GM23338 (cell line): ENCODE measurements around the gene VPS37B. TPM values are rescaled to one million over a fixed set of nuclear protein-coding genes. Genes with fewer than 3 reads are reported as not detected.

Experiments used
- ATAC-seq: fragments of 200-7000 bp; cut with Tn5 transposase; 3 replicates; pipeline ENCODE4 v1.9.1; 2020
- DNase-seq: peaks from one replicate; pipeline ENCODE4 v3.0.0-alpha.2; 2015; ENCODE audit warnings: low spot score
- H2AFZ ChIP-seq: fragments of 200-600 bp; sonication (generic); 2 replicates; pipeline ENCODE4 v1.8.0; 2016; ENCODE audit warnings: antibody characterized with exemption, mild to moderate bottlenecking, moderate library complexity
- H3F3A ChIP-seq: fragments of 200-600 bp; sonication (generic); replicated peaks from 2 replicates; pipeline ENCODE4 v1.8.0; 2017; ENCODE audit warnings: antibody characterized with exemption, mixed run types, low read depth
- H3K27ac ChIP-seq: fragments of 200-600 bp; sonication (generic); 2 replicates; pipeline ENCODE4 v1.6.1; 2016; ENCODE audit warnings: low read depth
- H3K27me3 ChIP-seq: fragments of 200-600 bp; sonication (generic); 2 replicates; pipeline ENCODE4 v1.8.0; 2016; ENCODE audit warnings: mild to moderate bottlenecking, mixed run types, moderate library complexity; ENCODE audit not compliant: insufficient read depth
- H3K36me3 ChIP-seq: fragments of 200-600 bp; sonication (generic); 2 replicates; pipeline ENCODE4 v1.8.0; 2016; ENCODE audit warnings: mild to moderate bottlenecking; ENCODE audit not compliant: insufficient read depth
- H3K4me1 ChIP-seq: fragments of 200-600 bp; sonication (generic); 2 replicates; pipeline ENCODE4 v1.8.0; 2016; ENCODE audit warnings: mild to moderate bottlenecking, moderate library complexity; ENCODE audit not compliant: insufficient read depth
- H3K4me2 ChIP-seq: fragments of 200-600 bp; sonication (generic); 2 replicates; pipeline ENCODE4 v1.7.1; 2017; ENCODE audit warnings: mixed run types
- H3K4me3 ChIP-seq: fragments of 200-600 bp; sonication (generic); 2 replicates; pipeline ENCODE4 v1.6.1; 2016; ENCODE audit warnings: mixed run types
- H3K79me2 ChIP-seq: fragments of 200-600 bp; sonication (generic); replicated peaks from 2 replicates; pipeline ENCODE4 v1.8.0; 2017; ENCODE audit warnings: mild to moderate bottlenecking; ENCODE audit not compliant: insufficient read depth
- H3K9me2 ChIP-seq: fragments of 200-600 bp; sonication (generic); 2 replicates; pipeline ENCODE4 v1.8.0; 2017; ENCODE audit not compliant: insufficient read depth
- H4K20me1 ChIP-seq: fragments of 200-600 bp; sonication (generic); replicated peaks from 2 replicates; pipeline ENCODE4 v1.8.0; 2017; ENCODE audit warnings: mild to moderate bottlenecking; ENCODE audit not compliant: insufficient read depth
- H3K27ac Mint-ChIP-seq: 2 replicates; pipeline ENCODE4 v1.8.0; 2020; ENCODE audit warnings: inconsistent platforms, mild to moderate bottlenecking, moderate library complexity, mixed read lengths
- H3K27me3 Mint-ChIP-seq: 3 replicates; pipeline ENCODE4 v1.8.0; 2022; ENCODE audit warnings: low read depth, mild to moderate bottlenecking, moderate library complexity, mixed read lengths, inconsistent platforms; ENCODE audit not compliant: insufficient read depth, poor library complexity
- H3K36me3 Mint-ChIP-seq: 3 replicates; pipeline ENCODE4 v1.8.0; 2021; ENCODE audit warnings: low read depth, mild to moderate bottlenecking, inconsistent platforms, moderate library complexity, mixed read lengths
- H3K4me1 Mint-ChIP-seq: 3 replicates; pipeline ENCODE4 v1.8.0; 2020; ENCODE audit warnings: mild to moderate bottlenecking, inconsistent platforms, mixed read lengths
- H3K4me3 Mint-ChIP-seq: 3 replicates; pipeline ENCODE4 v1.8.0; 2021; ENCODE audit warnings: moderate library complexity, mild to moderate bottlenecking, inconsistent platforms, mixed read lengths
- H3K9me3 Mint-ChIP-seq: 3 replicates; pipeline ENCODE4 v1.8.0; 2020; ENCODE audit warnings: moderate library complexity, mild to moderate bottlenecking, inconsistent platforms, mixed read lengths
- CREB1 ChIP-seq: fragments of 250-450 bp; sonication (Bioruptor Pico); IDR thresholded peaks from 2 replicates; pipeline ENCODE4 v1.5.0; 2020; ENCODE audit warnings: low read depth, mild to moderate bottlenecking, moderate library complexity
- EZH2 ChIP-seq: fragments of 200-600 bp; sonication (generic); IDR thresholded peaks from one replicate; pipeline ENCODE4 v1.8.0; 2017; ENCODE audit warnings: antibody characterized with exemption, mild to moderate bottlenecking, low read depth; ENCODE audit not compliant: unreplicated experiment
- EZH2phosphoT487 ChIP-seq: fragments of 200-600 bp; sonication (generic); IDR thresholded peaks from one replicate; pipeline ENCODE4 v1.8.1; 2018; ENCODE audit warnings: antibody characterized with exemption; ENCODE audit not compliant: unreplicated experiment
- JUNB ChIP-seq: IDR thresholded peaks from one replicate; pipeline ENCODE4 v1.6.1; 2016; ENCODE audit warnings: antibody characterized with exemption; ENCODE audit not compliant: unreplicated experiment
- NANOG ChIP-seq: IDR thresholded peaks from 2 replicates; pipeline ENCODE4 v1.6.1; 2016; ENCODE audit warnings: antibody characterized with exemption, borderline replicate concordance
- POLR2AphosphoS5 ChIP-seq: IDR thresholded peaks from 2 replicates; pipeline ENCODE4 v1.6.1; 2016; ENCODE audit warnings: antibody characterized with exemption, low read depth
- REST ChIP-seq: IDR thresholded peaks from one replicate; pipeline ENCODE4 v1.6.1; 2018; ENCODE audit warnings: antibody characterized with exemption; ENCODE audit not compliant: unreplicated experiment
- STAT1 ChIP-seq: IDR thresholded peaks from one replicate; pipeline ENCODE4 v1.6.1; 2016; ENCODE audit warnings: antibody characterized with exemption; ENCODE audit not compliant: unreplicated experiment
- ZNF114 ChIP-seq: fragments of 250-450 bp; sonication (Bioruptor Pico); IDR thresholded peaks from 2 replicates; pipeline ENCODE4 v1.5.0; 2020; ENCODE audit warnings: mild to moderate bottlenecking, moderate library complexity
- ZNF331 ChIP-seq: fragments of 250-450 bp; sonication (Bioruptor Pico); IDR thresholded peaks from 2 replicates; pipeline ENCODE4 v1.5.0; 2020; ENCODE audit warnings: low read depth, mild to moderate bottlenecking, moderate library complexity
- polyA plus RNA-seq: library from polyadenylated mRNA; unstranded; fragments of >200 nt; fragmentation: Nextera tagmentation; extraction: Ambion mirVana; gene quantifications from 2 replicates; pipeline ENCODE4 v1.2.1, GENCODE V29; 2016
- total RNA-seq: library from RNA; depleted of rRNA; stranded (reverse); fragments of >200 nt; shearing (Covaris generic); gene quantifications from 2 replicates; pipeline ENCODE4 v1.2.3, GENCODE V29; 2014
- TF ChIP-seq, protein P1 (sequence below): fragments of 250-450 bp; sonication (Bioruptor Pico); IDR thresholded peaks from 2 replicates; pipeline ENCODE4 v1.5.0; 2020; ENCODE audit warnings: mild to moderate bottlenecking, moderate library complexity
- TF ChIP-seq, protein P2 (sequence below), 2 experiments: fragments of 200-600 bp in 1 of 2; sonication (generic) in 1 of 2; conservative IDR thresholded peaks; 2 replicates each; pipeline versions ENCODE4 v1.5.1 to v1.6.1; 2016 to 2017; ENCODE audit warnings: antibody characterized with exemption in 2 of 2, low read depth in 2 of 2, mild to moderate bottlenecking in 2 of 2, moderate library complexity in 1 of 2
- TF ChIP-seq, protein P3 (sequence below): IDR thresholded peaks from 2 replicates; pipeline ENCODE4 v1.6.1; 2016; ENCODE audit warnings: antibody characterized with exemption

Gene VPS37B
- total and polyA plus RNA-seq, 2 experiments from 2014 or later = 6.7 to 10.9 TPM

- Mint-ChIP-seq H3K27ac (no peak overlapping the region), H3K36me3 (no peaks in the 10 kb centered on the region; the same call in 2 of the 3 replicates), H3K4me3 (no peak overlapping the region), H3K4me1 (peaks cover 5% of the 10 kb centered on the region), H3K27me3 (peaks cover 6% of the 10 kb centered on the region), H3K9me3 (no peaks in the 10 kb centered on the region)
- Histone ChIP-seq H3K4me3 (no peak overlapping the region), H3K79me2 (no peaks in the 10 kb centered on the region), H3K27ac (no peak overlapping the region), H3F3A (no peaks in the 10 kb centered on the region), H3K36me3 (no peaks in the 10 kb centered on the region), H2AFZ (no peak overlapping the region), H4K20me1 (peaks cover 6% of the 10 kb centered on the region; the same call in 1 of the 2 replicates), H3K27me3 (no peaks in the 10 kb centered on the region), H3K4me2 (no peak overlapping the region), H3K4me1 (no peaks in the 10 kb centered on the region), H3K9me2 (no peaks in the 10 kb centered on the region)
- DNase-seq (no peak), ATAC-seq (no peak)
- TF ChIP-seq, protein P1, sequence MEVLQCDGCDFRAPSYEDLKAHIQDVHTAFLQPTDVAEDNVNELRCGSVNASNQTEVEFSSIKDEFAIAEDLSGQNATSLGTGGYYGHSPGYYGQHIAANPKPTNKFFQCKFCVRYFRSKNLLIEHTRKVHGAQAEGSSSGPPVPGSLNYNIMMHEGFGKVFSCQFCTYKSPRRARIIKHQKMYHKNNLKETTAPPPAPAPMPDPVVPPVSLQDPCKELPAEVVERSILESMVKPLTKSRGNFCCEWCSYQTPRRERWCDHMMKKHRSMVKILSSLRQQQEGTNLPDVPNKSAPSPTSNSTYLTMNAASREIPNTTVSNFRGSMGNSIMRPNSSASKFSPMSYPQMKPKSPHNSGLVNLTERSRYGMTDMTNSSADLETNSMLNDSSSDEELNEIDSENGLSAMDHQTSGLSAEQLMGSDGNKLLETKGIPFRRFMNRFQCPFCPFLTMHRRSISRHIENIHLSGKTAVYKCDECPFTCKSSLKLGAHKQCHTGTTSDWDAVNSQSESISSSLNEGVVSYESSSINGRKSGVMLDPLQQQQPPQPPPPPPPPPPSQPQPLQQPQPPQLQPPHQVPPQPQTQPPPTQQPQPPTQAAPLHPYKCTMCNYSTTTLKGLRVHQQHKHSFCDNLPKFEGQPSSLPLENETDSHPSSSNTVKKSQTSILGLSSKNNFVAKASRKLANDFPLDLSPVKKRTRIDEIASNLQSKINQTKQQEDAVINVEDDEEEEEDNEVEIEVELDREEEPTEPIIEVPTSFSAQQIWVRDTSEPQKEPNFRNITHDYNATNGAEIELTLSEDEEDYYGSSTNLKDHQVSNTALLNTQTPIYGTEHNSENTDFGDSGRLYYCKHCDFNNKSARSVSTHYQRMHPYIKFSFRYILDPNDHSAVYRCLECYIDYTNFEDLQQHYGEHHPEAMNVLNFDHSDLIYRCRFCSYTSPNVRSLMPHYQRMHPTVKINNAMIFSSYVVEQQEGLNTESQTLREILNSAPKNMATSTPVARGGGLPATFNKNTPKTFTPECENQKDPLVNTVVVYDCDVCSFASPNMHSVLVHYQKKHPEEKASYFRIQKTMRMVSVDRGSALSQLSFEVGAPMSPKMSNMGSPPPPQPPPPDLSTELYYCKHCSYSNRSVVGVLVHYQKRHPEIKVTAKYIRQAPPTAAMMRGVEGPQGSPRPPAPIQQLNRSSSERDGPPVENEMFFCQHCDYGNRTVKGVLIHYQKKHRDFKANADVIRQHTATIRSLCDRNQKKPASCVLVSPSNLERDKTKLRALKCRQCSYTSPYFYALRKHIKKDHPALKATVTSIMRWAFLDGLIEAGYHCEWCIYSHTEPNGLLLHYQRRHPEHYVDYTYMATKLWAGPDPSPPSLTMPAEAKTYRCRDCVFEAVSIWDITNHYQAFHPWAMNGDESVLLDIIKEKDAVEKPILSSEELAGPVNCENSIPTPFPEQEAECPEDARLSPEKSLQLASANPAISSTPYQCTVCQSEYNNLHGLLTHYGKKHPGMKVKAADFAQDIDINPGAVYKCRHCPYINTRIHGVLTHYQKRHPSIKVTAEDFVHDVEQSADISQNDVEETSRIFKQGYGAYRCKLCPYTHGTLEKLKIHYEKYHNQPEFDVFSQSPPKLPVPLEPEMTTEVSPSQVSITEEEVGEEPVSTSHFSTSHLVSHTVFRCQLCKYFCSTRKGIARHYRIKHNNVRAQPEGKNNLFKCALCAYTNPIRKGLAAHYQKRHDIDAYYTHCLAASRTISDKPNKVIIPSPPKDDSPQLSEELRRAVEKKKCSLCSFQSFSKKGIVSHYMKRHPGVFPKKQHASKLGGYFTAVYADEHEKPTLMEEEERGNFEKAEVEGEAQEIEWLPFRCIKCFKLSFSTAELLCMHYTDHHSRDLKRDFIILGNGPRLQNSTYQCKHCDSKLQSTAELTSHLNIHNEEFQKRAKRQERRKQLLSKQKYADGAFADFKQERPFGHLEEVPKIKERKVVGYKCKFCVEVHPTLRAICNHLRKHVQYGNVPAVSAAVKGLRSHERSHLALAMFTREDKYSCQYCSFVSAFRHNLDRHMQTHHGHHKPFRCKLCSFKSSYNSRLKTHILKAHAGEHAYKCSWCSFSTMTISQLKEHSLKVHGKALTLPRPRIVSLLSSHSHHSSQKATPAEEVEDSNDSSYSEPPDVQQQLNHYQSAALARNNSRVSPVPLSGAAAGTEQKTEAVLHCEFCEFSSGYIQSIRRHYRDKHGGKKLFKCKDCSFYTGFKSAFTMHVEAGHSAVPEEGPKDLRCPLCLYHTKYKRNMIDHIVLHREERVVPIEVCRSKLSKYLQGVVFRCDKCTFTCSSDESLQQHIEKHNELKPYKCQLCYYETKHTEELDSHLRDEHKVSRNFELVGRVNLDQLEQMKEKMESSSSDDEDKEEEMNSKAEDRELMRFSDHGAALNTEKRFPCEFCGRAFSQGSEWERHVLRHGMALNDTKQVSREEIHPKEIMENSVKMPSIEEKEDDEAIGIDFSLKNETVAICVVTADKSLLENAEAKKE (CRISPR knock-in tag) = no peak
- TF ChIP-seq ZNF331 = no peak
- TF ChIP-seq, protein P2, sequence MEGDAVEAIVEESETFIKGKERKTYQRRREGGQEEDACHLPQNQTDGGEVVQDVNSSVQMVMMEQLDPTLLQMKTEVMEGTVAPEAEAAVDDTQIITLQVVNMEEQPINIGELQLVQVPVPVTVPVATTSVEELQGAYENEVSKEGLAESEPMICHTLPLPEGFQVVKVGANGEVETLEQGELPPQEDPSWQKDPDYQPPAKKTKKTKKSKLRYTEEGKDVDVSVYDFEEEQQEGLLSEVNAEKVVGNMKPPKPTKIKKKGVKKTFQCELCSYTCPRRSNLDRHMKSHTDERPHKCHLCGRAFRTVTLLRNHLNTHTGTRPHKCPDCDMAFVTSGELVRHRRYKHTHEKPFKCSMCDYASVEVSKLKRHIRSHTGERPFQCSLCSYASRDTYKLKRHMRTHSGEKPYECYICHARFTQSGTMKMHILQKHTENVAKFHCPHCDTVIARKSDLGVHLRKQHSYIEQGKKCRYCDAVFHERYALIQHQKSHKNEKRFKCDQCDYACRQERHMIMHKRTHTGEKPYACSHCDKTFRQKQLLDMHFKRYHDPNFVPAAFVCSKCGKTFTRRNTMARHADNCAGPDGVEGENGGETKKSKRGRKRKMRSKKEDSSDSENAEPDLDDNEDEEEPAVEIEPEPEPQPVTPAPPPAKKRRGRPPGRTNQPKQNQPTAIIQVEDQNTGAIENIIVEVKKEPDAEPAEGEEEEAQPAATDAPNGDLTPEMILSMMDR (conservative IDR thresholded peaks at IDR 0.05; ENCODE audit: low read depth in 2 of 2) = no peak
- TF ChIP-seq EZH2 = no peak
- no peak for TF ChIP-seq STAT1
- no peak for TF ChIP-seq CREB1 (CRISPR knock-in tag)
- TF ChIP-seq ZNF114 (CRISPR knock-in tag) = no peak
- no peak for TF ChIP-seq NANOG
- no peak for TF ChIP-seq JUNB
- no peak for TF ChIP-seq EZH2phosphoT487
- no peak for TF ChIP-seq REST
- TF ChIP-seq POLR2AphosphoS5 = no peak
- TF ChIP-seq, protein P3, sequence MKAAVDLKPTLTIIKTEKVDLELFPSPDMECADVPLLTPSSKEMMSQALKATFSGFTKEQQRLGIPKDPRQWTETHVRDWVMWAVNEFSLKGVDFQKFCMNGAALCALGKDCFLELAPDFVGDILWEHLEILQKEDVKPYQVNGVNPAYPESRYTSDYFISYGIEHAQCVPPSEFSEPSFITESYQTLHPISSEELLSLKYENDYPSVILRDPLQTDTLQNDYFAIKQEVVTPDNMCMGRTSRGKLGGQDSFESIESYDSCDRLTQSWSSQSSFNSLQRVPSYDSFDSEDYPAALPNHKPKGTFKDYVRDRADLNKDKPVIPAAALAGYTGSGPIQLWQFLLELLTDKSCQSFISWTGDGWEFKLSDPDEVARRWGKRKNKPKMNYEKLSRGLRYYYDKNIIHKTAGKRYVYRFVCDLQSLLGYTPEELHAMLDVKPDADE = no peak
These were observed 45.9 kb downstream of the VPS37B start for GRCh38 chr12:122850048-122850445.
